Uterus (tissue), 4 donors: Measurements from ENCODE around the gene U2SURP. TPM values are rescaled to one million over a fixed set of nuclear protein-coding genes. Genes with fewer than 3 reads are reported as not detected.

Experiments
- DNase-seq, 2 donors: peaks; one replicate each; pipeline ENCODE4 v3.0.0-alpha.2; 2019 to 2020
- H3K27ac ChIP-seq, 2 donors: fragments of 200-600 bp; sonication (generic); 1 replicate in 1 of 2; 2 replicates in 1 of 2; pipeline ENCODE4 v1.5.1; 2016 to 2018
- H3K27me3 ChIP-seq, 2 donors: fragments of 200-600 bp; sonication (generic); one replicate each; pipeline ENCODE4 v1.5.1; 2018 to 2019; ENCODE audit warnings: control low read depth in 1 of 2
- H3K36me3 ChIP-seq, 2 donors: fragments of 200-600 bp; sonication (generic); one replicate each; pipeline ENCODE4 v1.5.1; 2019; ENCODE audit warnings: control low read depth in 1 of 2
- H3K4me1 ChIP-seq, 2 donors: fragments of 200-600 bp; sonication (generic); one replicate each; pipeline ENCODE4 v1.5.1; 2018 to 2019; ENCODE audit warnings: control low read depth in 1 of 2
- H3K4me3 ChIP-seq, 2 donors: fragments of 200-600 bp; sonication (generic); 1 replicate in 1 of 2; 2 replicates in 1 of 2; pipeline ENCODE4 v1.5.1; 2018 to 2019; ENCODE audit warnings: mild to moderate bottlenecking in 1 of 2
- H3K9me3 ChIP-seq, 2 donors: fragments of 200-600 bp; sonication (generic); one replicate each; pipeline ENCODE4 v1.5.1; 2019; ENCODE audit warnings: control low read depth in 1 of 2
- CTCF ChIP-seq, 4 experiments: fragments of 200-600 bp in 2 of 4; fragments of 450-650 bp in 2 of 4; sonication (generic) in 2 of 4; IDR thresholded peaks; one replicate each; pipeline ENCODE4 v1.5.1; 2016 to 2019; ENCODE audit warnings: antibody characterized with exemption in 4 of 4, mild to moderate bottlenecking in 2 of 4, moderate library complexity in 1 of 4
- POLR2A ChIP-seq, 2 donors: fragments of 450-650 bp; IDR thresholded peaks; one replicate each; pipeline ENCODE4 v1.6.1; 2016; ENCODE audit warnings: antibody characterized with exemption in 2 of 2, mild to moderate bottlenecking in 1 of 2, moderate library complexity in 1 of 2
- intact Hi-C: fragments of 100-400 bp; cut with DNase I; formaldehyde crosslinking; loops from one replicate; pipeline ENCODE4 v1.15.1; 2023; ENCODE audit warnings: low total_unique reads
- total RNA-seq, 4 donors: library from RNA; depleted of rRNA in 3 of 4; stranded (reverse); fragments of >200 nt in 3 of 4; gene quantifications; one replicate each; pipeline versions ENCODE4 v1.1.0 to v1.2.4, GENCODE V29; 2014 to 2023
- donor health status: DM: yes; HTN: yes; CAD: no.

The U2SURP gene
- total RNA-seq, 4 donors from 2014 or later, result 43.3 to 178 (median 87.2) TPM

- H3K36me3 ChIP-seq, result no peaks in the 10 kb centered on the region
- no peaks in the 10 kb centered on the region for H3K4me1 ChIP-seq
- no peaks in the 10 kb centered on the region for H3K9me3 ChIP-seq
- no peak overlapping the region for H3K4me3 ChIP-seq
- TF ChIP-seq CTCF (IDR thresholded peaks at IDR 0.05), result no peak
- no peak for TF ChIP-seq POLR2A (IDR thresholded peaks at IDR 0.05)
- H3K27ac ChIP-seq, result no peak overlapping the region
- DNase-seq, result no peak
- intact Hi-C loops, result no loop called here
- H3K27me3 ChIP-seq, result no peaks in the 10 kb centered on the region
Measured at GRCh38 chr3:143080196-143080595, 78.8 kb downstream of the U2SURP start.

GRCh38 chr3:143081365-143081764, 80.0 kb downstream of the U2SURP start:
- TF ChIP-seq POLR2A (IDR thresholded peaks at IDR 0.05), result no peak
- no peak for TF ChIP-seq CTCF (IDR thresholded peaks at IDR 0.05)
- Histone ChIP-seq H3K36me3 (no peaks in the 10 kb centered on the region), H3K4me1 (no peaks in the 10 kb centered on the region), H3K27ac (no peak overlapping the region), H3K4me3 (no peak overlapping the region), H3K9me3 (no peaks in the 10 kb centered on the region), H3K27me3 (no peaks in the 10 kb centered on the region)
- DNase-seq, result no peak
- intact Hi-C loops, result no loop called here

- no peak overlapping the region for H3K27ac ChIP-seq
- no peak for DNase-seq
- no peaks in the 10 kb centered on the region for H3K36me3 ChIP-seq
- H3K27me3 ChIP-seq, result no peaks in the 10 kb centered on the region
- intact Hi-C loops, result no loop called here
- H3K4me3 ChIP-seq, result no peak overlapping the region
- H3K9me3 ChIP-seq, result no peaks in the 10 kb centered on the region
- TF ChIP-seq CTCF (IDR thresholded peaks at IDR 0.05) (no peak), POLR2A (IDR thresholded peaks at IDR 0.05) (no peak)
- H3K4me1 ChIP-seq, result no peaks in the 10 kb centered on the region
Measured at GRCh38 chr3:143081844-143082778, 80.7 kb downstream of the U2SURP start.

GRCh38 chr3:143083781-143084180, 82.4 kb downstream of the U2SURP start:
- Histone ChIP-seq H3K4me1 (no peaks in the 10 kb centered on the region), H3K36me3 (no peaks in the 10 kb centered on the region), H3K4me3 (no peak overlapping the region), H3K27me3 (no peaks in the 10 kb centered on the region), H3K27ac (no peak overlapping the region), H3K9me3 (no peaks in the 10 kb centered on the region)
- intact Hi-C loops, result no loop called here
- TF ChIP-seq POLR2A (IDR thresholded peaks at IDR 0.05) (no peak), CTCF (IDR thresholded peaks at IDR 0.05) (no peak)
- no peak for DNase-seq
